ENCODE measurements around the gene PI16. TPM values are rescaled to one million over a fixed set of nuclear protein-coding genes. Genes with fewer than 3 reads are reported as not detected.

The PI16 gene
- total RNA-seq, 1 experiment from 2014 or later: not detected

- Histone ChIP-seq H3K27me3 (no peaks in the 10 kb centered on the region; the same call in 1 of the 2 replicates), H3K27ac (no peak within 1 kb of the TSS), H3K4me1 (no peaks in the 10 kb centered on the region), H3K4me3 (no peak within 1 kb of the TSS), H3K36me3 (no peaks in the 10 kb centered on the region), H3K9me3 (replicated peaks) (no peaks in the 10 kb centered on the region)
- DNase-seq: no peak
Measured at GRCh38 chr6:37005061-37005810, 50.7 kb downstream of the PI16 start, which contains the start of gene FGD2. Gene FGD2, plus strand, starts transcription at chr6:37005655. Its CDS starts 163 bp downstream, at chr6:37005818.

- Histone ChIP-seq H3K27ac (no peak overlapping the region), H3K36me3 (no peaks in the 10 kb centered on the region), H3K4me3 (no peak overlapping the region), H3K9me3 (replicated peaks) (no peaks in the 10 kb centered on the region), H3K27me3 (no peaks in the 10 kb centered on the region; the same call in 1 of the 2 replicates), H3K4me1 (no peaks in the 10 kb centered on the region)
- no peak for DNase-seq
Measured at GRCh38 chr6:37005827-37006567, 51.5 kb downstream of the PI16 start.

GRCh38 chr6:37006793-37007339 is 52.3 kb downstream of the PI16 start:
- no peaks in the 10 kb centered on the region for H3K36me3 ChIP-seq
- H3K4me3 ChIP-seq: no peak overlapping the region
- H3K4me1 ChIP-seq: no peaks in the 10 kb centered on the region
- no peak for DNase-seq
- H3K9me3 ChIP-seq (replicated peaks): no peaks in the 10 kb centered on the region
- no peak overlapping the region for H3K27ac ChIP-seq
- no peaks in the 10 kb centered on the region; the same call in 1 of the 2 replicates for H3K27me3 ChIP-seq

- Histone ChIP-seq H3K36me3 (no peaks in the 10 kb centered on the region), H3K4me1 (no peaks in the 10 kb centered on the region), H3K27me3 (no peaks in the 10 kb centered on the region), H3K9me3 (replicated peaks) (no peaks in the 10 kb centered on the region), H3K4me3 (no peak overlapping the region), H3K27ac (no peak overlapping the region)
- DNase-seq: peak in 1 of 2 experiments; percentile 24
Measured at GRCh38 chr6:37007340-37008043, 53.0 kb downstream of the PI16 start.

DNA sequence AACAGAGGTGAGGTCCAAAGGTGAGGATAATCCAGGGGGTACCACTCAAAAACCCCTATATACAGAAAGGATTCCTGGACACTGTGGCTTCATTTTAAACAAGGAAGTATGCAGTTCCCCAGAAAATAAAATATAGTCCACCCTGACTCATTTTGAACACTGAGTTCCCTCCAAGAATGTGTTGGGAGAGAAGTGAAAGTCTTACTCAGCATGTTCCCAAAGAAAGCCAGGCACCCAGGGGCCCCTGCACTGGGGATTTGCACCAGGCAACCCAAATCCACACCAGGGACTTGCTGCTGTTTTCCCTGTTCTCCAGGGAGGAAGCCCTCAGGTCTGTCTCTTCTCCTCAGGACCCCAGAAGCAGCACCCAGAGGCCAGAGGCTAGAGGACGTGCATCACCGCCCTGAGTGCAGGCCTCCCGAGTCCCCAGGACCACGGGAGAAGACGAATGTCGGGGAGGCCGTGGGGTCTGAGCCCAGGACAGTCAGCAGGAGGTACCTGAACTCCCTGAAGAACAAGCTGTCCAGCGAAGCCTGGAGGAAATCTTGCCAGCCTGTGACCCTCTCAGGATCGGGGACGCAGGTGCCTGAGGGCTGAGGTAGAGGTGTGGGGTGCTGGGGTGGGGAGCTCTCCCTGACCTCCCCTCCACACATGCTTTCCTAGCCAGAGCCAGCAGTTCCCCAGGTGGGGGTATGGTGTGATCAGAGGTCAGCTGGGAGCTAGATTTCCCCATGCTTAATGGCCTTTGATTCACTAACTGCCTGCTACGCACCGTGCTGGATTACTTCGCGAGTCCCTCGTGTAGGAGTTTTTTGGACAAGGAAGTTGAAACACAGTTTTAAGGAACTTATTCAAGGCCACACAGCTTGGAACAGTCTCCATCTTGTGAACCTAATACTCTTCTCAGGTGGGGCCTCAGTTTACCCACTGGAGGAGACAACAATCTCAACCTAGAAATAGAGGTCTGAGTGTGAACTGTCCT is 54.2 kb downstream of the PI16 start:
- Histone ChIP-seq H3K4me3 (no peak overlapping the region), H3K9me3 (replicated peaks) (no peaks in the 10 kb centered on the region), H3K27me3 (no peaks in the 10 kb centered on the region), H3K27ac (no peak overlapping the region), H3K4me1 (no peaks in the 10 kb centered on the region), H3K36me3 (no peaks in the 10 kb centered on the region)
- no peak for DNase-seq

DNA sequence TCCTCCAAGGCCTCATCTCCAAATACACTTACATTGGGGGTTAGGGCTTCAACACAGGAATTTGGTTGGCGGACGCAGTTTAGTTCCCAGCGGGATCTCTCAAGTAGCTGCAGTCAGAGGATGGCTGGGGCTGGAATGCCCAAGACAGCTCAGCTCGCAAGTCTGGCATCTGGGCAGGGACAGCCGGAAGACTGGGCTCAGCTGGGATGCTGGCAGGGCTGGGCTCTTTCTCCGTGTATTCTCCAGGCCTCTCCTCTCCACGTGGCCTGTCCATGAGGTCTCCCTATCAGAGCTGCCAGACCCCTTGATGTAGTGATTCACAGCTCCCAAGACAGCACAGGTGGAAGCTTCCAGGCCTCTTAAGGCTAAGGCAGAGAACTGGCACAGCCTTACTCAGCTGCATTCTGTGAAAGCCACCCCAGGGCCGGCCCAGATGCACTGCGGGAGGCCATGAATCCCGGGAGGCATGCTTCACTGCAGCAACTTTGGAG is 55.9 kb downstream of the PI16 start:
- Histone ChIP-seq H3K27me3 (no peaks in the 10 kb centered on the region), H3K36me3 (no peaks in the 10 kb centered on the region), H3K9me3 (replicated peaks) (no peaks in the 10 kb centered on the region), H3K27ac (no peak overlapping the region), H3K4me3 (no peak overlapping the region), H3K4me1 (no peaks in the 10 kb centered on the region)
- no peak for DNase-seq

- H3K27ac ChIP-seq: no peak overlapping the region
Measured at GRCh38 chr6:37011656-37012378, 57.3 kb downstream of the PI16 start.

GRCh38 chr6:37013516-37014491 is 59.3 kb downstream of the PI16 start:
- Histone ChIP-seq H3K36me3 (no peaks in the 10 kb centered on the region), H3K27ac (no peak overlapping the region), H3K27me3 (no peaks in the 10 kb centered on the region), H3K9me3 (replicated peaks) (no peaks in the 10 kb centered on the region), H3K4me1 (no peaks in the 10 kb centered on the region), H3K4me3 (no peak overlapping the region)
- DNase-seq: no peak

More at GRCh38 chr6:37011656-37012378, 57.3 kb downstream of the PI16 start:
- H3K4me1 ChIP-seq: no peaks in the 10 kb centered on the region
- no peak overlapping the region for H3K4me3 ChIP-seq
- H3K9me3 ChIP-seq (replicated peaks): no peaks in the 10 kb centered on the region
- H3K36me3 ChIP-seq: no peaks in the 10 kb centered on the region
- H3K27me3 ChIP-seq: no peaks in the 10 kb centered on the region
- DNase-seq: no peak

Other genes starting within 250 kb of the PI16 start
- 0.57 TPM in 1 of 2 replicates, not detected in the other for gene CPNE5, start 115.3 kb upstream of the PI16 start, total RNA-seq (2014; rRNA removed; shearing (Covaris generic))
- gene PPIL1, start 79.9 kb upstream of the PI16 start, total RNA-seq (2014; rRNA removed; shearing (Covaris generic)): 75.2 and 77.8 TPM in 2 replicates
- gene C6orf89, start 68.8 kb upstream of the PI16 start, total RNA-seq (2014; rRNA removed; shearing (Covaris generic)): 17.0 and 18.5 TPM in 2 replicates
- gene MTCH1, start 31.5 kb downstream of the PI16 start, total RNA-seq (2014; rRNA removed; shearing (Covaris generic)): 169 and 173 TPM in 2 replicates
- not detected in 2 replicates for gene FGD2, start 50.9 kb downstream of the PI16 start, total RNA-seq (2014; rRNA removed; shearing (Covaris generic))
- gene PIM1, start 215.4 kb downstream of the PI16 start, total RNA-seq (2014; rRNA removed; shearing (Covaris generic)): 15.2 and 16.4 TPM in 2 replicates